ENCODE data around the gene PROSER1.

GRCh38 chr13:38979891-38980749 lies 57.8 kb downstream of the PROSER1 start:
- no peak for TF ChIP-seq CTCF (IDR thresholded peaks at IDR 0.05; ENCODE audit: insufficient read depth, low read length)
- no peak for TF ChIP-seq GABPA (IDR thresholded peaks at IDR 0.05; ENCODE audit: low read depth)
- TF ChIP-seq POLR2AphosphoS5 (IDR thresholded peaks at IDR 0.05; ENCODE audit: low read depth) = no peak
- no peak for TF ChIP-seq SPI1 (IDR thresholded peaks at IDR 0.05; ENCODE audit: borderline replicate concordance, low read depth)

Measured in HL-60 (cell line).